ENCODE measurements around the gene LRRC3C. TPM values are rescaled to one million over a fixed set of nuclear protein-coding genes. Genes with fewer than 3 reads are reported as not detected.
"Not testable (repeated sequence)": the region's sequence is repeated elsewhere in the genome, so short reads cannot be mapped to it uniquely, and the experiment has no call there.

The LRRC3C gene
- polyA plus RNA-seq, 1 donor from 2014 or later, result not detected

DNA sequence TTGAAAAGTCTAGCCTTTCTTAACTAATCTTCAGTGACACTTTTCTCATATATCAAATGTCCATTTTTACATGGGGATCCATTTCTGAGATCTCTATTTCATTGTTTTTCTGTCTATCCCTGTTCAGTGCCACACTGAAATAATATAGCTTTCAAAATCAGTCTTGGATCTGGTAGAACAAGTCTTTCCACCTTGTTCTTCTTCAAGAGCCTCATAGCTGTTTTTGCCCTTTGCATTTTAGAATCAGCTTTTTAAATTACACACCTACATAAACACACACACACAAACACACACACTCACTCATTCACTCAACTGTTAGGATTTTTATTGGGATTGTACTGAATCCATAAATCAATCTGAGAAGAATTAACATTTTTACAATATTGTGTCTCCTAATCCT is 28.3 kb upstream of the LRRC3C start:
- H3K4me2 ChIP-seq (ENCODE audit: low read length), result no peak overlapping the region
- H3K27ac ChIP-seq (ENCODE audit: low read length), result no peak overlapping the region
- H2AFZ ChIP-seq (ENCODE audit: low read depth, low read length), result no peak overlapping the region
- H3K4me3 ChIP-seq (ENCODE audit: low read length), result no peak overlapping the region
- no peaks in the 10 kb centered on the region for H3K27me3 ChIP-seq (ENCODE audit: insufficient read depth, low read depth, low read length)
- H3F3A ChIP-seq (ENCODE audit: insufficient read depth, low read length, poor library complexity, severe bottlenecking), result no peaks in the 10 kb centered on the region
- no peak overlapping the region for H3K9ac ChIP-seq (ENCODE audit: low read length)
- H3K79me2 ChIP-seq (replicated peaks; ENCODE audit: insufficient read depth, low read length), result no peaks in the 10 kb centered on the region
- no peaks in the 10 kb centered on the region for H4K20me1 ChIP-seq (ENCODE audit: insufficient read depth)
- no peaks in the 10 kb centered on the region for H3K9me3 ChIP-seq (ENCODE audit: low read length)
- no peaks in the 10 kb centered on the region for H3K9me2 ChIP-seq (ENCODE audit: insufficient read depth, low read length)
- no peaks in the 10 kb centered on the region for H3K36me3 ChIP-seq (ENCODE audit: insufficient read depth, low read length)
- TF ChIP-seq SMC3 (conservative IDR thresholded peaks at IDR 0.05; ENCODE audit: poor library complexity) (no peak), RAD21 (conservative IDR thresholded peaks at IDR 0.05) (no peak), TAF1 (IDR thresholded peaks at IDR 0.05; ENCODE audit: low read depth) (no peak), EZH2 (IDR thresholded peaks at IDR 0.05; ENCODE audit: borderline replicate concordance, insufficient read depth, low read length, poor library complexity, severe bottlenecking) (no peak), MXI1 (conservative IDR thresholded peaks at IDR 0.05; ENCODE audit: poor library complexity, severe bottlenecking) (no peak), POLR2AphosphoS5 (IDR thresholded peaks at IDR 0.05) (no peak), EP300 (conservative IDR thresholded peaks at IDR 0.05; ENCODE audit: poor library complexity, severe bottlenecking) (no peak)
- TF ChIP-seq, protein P1, sequence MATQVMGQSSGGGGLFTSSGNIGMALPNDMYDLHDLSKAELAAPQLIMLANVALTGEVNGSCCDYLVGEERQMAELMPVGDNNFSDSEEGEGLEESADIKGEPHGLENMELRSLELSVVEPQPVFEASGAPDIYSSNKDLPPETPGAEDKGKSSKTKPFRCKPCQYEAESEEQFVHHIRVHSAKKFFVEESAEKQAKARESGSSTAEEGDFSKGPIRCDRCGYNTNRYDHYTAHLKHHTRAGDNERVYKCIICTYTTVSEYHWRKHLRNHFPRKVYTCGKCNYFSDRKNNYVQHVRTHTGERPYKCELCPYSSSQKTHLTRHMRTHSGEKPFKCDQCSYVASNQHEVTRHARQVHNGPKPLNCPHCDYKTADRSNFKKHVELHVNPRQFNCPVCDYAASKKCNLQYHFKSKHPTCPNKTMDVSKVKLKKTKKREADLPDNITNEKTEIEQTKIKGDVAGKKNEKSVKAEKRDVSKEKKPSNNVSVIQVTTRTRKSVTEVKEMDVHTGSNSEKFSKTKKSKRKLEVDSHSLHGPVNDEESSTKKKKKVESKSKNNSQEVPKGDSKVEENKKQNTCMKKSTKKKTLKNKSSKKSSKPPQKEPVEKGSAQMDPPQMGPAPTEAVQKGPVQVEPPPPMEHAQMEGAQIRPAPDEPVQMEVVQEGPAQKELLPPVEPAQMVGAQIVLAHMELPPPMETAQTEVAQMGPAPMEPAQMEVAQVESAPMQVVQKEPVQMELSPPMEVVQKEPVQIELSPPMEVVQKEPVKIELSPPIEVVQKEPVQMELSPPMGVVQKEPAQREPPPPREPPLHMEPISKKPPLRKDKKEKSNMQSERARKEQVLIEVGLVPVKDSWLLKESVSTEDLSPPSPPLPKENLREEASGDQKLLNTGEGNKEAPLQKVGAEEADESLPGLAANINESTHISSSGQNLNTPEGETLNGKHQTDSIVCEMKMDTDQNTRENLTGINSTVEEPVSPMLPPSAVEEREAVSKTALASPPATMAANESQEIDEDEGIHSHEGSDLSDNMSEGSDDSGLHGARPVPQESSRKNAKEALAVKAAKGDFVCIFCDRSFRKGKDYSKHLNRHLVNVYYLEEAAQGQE (IDR thresholded peaks at IDR 0.05; ENCODE audit: borderline replicate concordance), result no peak
- TF ChIP-seq, protein P2, sequence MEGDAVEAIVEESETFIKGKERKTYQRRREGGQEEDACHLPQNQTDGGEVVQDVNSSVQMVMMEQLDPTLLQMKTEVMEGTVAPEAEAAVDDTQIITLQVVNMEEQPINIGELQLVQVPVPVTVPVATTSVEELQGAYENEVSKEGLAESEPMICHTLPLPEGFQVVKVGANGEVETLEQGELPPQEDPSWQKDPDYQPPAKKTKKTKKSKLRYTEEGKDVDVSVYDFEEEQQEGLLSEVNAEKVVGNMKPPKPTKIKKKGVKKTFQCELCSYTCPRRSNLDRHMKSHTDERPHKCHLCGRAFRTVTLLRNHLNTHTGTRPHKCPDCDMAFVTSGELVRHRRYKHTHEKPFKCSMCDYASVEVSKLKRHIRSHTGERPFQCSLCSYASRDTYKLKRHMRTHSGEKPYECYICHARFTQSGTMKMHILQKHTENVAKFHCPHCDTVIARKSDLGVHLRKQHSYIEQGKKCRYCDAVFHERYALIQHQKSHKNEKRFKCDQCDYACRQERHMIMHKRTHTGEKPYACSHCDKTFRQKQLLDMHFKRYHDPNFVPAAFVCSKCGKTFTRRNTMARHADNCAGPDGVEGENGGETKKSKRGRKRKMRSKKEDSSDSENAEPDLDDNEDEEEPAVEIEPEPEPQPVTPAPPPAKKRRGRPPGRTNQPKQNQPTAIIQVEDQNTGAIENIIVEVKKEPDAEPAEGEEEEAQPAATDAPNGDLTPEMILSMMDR (IDR thresholded peaks at IDR 0.05; ENCODE audit: poor library complexity, severe bottlenecking), result no peak

DNA sequence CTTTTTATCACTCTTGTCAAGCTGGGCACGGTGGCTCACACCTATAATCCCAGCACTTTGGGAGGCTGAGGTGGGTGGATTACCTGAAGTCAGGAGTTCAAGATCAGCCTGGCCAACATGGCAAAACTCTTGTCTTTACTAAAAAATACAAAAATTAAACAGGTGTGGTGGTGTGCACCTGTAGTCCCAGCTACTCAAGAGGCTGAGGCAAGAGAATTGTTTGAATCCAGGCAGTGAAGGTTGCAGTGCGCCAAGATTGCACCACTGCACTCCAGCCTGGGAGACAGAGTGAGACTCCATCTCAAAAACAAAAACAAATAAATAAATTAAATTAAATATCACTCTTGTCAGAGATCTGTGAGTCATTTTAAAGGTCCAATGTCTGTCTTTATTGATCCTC is 25.5 kb upstream of the LRRC3C start:
- not testable (repeated sequence) for H3K9ac ChIP-seq (ENCODE audit: low read length); H3K36me3 ChIP-seq (ENCODE audit: insufficient read depth, low read length); H3K4me3 ChIP-seq (ENCODE audit: low read length); H3K4me2 ChIP-seq (ENCODE audit: low read length); H3K27ac ChIP-seq (ENCODE audit: low read length); H4K20me1 ChIP-seq (ENCODE audit: insufficient read depth); H2AFZ ChIP-seq (ENCODE audit: low read depth, low read length); H3F3A ChIP-seq (ENCODE audit: insufficient read depth, low read length, poor library complexity, severe bottlenecking); H3K9me2 ChIP-seq (ENCODE audit: insufficient read depth, low read length); H3K79me2 ChIP-seq (replicated peaks; ENCODE audit: insufficient read depth, low read length); H3K27me3 ChIP-seq (ENCODE audit: insufficient read depth, low read depth, low read length); H3K9me3 ChIP-seq (ENCODE audit: low read length)

Data from neural cell (in vitro differentiated cells).